HCT116 (cell line): ENCODE results near the gene KIF5A. TPM values are rescaled to one million over a fixed set of nuclear protein-coding genes. Genes with fewer than 3 reads are reported as not detected.

ENCODE experiments used
- ATAC-seq: fragments of 200-7000 bp; cut with Tn5 transposase; 2 replicates; pipeline ENCODE4 v1.9.1; 2020; ENCODE audit warnings: mild to moderate bottlenecking, moderate library complexity
- BruUV-seq: library from RNA; stranded (reverse); fragments of 400-500 nt; replicated peaks from 2 replicates; lab custom pipeline; 2021; lab: Mats Ljungman, UMichigan
- CTCF ChIA-PET: fragments of 300-600 bp; sonication (Branson Sonifier 250); formaldehyde crosslinking; loops from one replicate; lab custom pipeline; 2021; ENCODE audit warnings: antibody characterized with exemption; lab: Charles Lee
- POLR2A ChIA-PET: fragments of 300-600, 350-600 bp; sonication (Branson Sonifier 250); formaldehyde crosslinking; loops from one replicate; lab custom pipeline; 2021; ENCODE audit warnings: antibody characterized with exemption; lab: Charles Lee
- RAD21 ChIA-PET, 2 experiments: fragments of 300-600 bp; sonication (Branson Sonifier 250); formaldehyde crosslinking; loops; one replicate each; lab custom pipeline; 2023; ENCODE audit warnings: low total read pairs in 2 of 2; ENCODE audit not compliant: uncharacterized antibody in 2 of 2, unreplicated experiment in 2 of 2, low non-redundant PET in 1 of 2; lab: Charles Lee
- DNase-seq: peaks from one replicate; pipeline ENCODE4 v3.0.0-alpha.2; 2010; ENCODE audit warnings: low read depth, low spot score
- H2AFZ ChIP-seq: fragments of 200-600 bp; shearing (Covaris generic), sonication (generic); 2 replicates; pipeline ENCODE4 v1.6.1; 2017; ENCODE audit warnings: low read depth, mixed run types, mixed read lengths, antibody characterized with exemption, low read length; ENCODE audit not compliant: poor library complexity, severe bottlenecking
- H3K27ac ChIP-seq: 2 replicates; pipeline ENCODE4 v1.5.1; 2012; ENCODE audit warnings: low read depth, low read length
- H3K27me3 ChIP-seq: fragments of 200-600 bp; sonication (generic); 2 replicates; pipeline ENCODE4 v1.6.1; 2016; ENCODE audit warnings: mixed run types, low read length, mixed read lengths; ENCODE audit not compliant: insufficient read depth
- H3K36me3 ChIP-seq, 2 experiments: fragments of 200-500 bp in 1 of 2; fragments of 200-600 bp in 1 of 2; sonication (Bioruptor generic) in 1 of 2; sonication (generic) in 1 of 2; 2 replicates each; pipeline versions ENCODE4 v1.5.1 to v1.6.1; 2014 to 2016; ENCODE audit warnings: low read length in 2 of 2, inconsistent platforms in 1 of 2, mixed read lengths in 1 of 2, mixed run types in 1 of 2; ENCODE audit not compliant: insufficient read depth in 2 of 2, control insufficient read depth in 1 of 2
- H3K4me1 ChIP-seq, 2 experiments: fragments of 200-600 bp in 1 of 2; sonication (generic) in 1 of 2; 2 replicates each; pipeline versions ENCODE4 v1.5.1 to v1.6.1; 2012 to 2017; ENCODE audit warnings: low read length in 2 of 2, inconsistent platforms in 1 of 2, mild to moderate bottlenecking in 1 of 2, mixed read lengths in 1 of 2, mixed run types in 1 of 2, moderate library complexity in 1 of 2; ENCODE audit not compliant: insufficient read depth in 2 of 2, control insufficient read depth in 1 of 2
- H3K4me2 ChIP-seq: fragments of 200-600 bp; sonication (generic); 2 replicates; pipeline ENCODE4 v1.6.1; 2017; ENCODE audit warnings: mixed run types, low read length, mixed read lengths
- H3K4me3 ChIP-seq, 2 experiments: fragments of 200-600 bp in 1 of 2; sonication (generic) in 1 of 2; replicated peaks in 1 of 2; 2 replicates each; pipeline ENCODE4 v1.5.1; 2011 to 2016; ENCODE audit warnings: low read length in 2 of 2, control low read depth in 1 of 2, low read depth in 1 of 2, mild to moderate bottlenecking in 1 of 2, mixed read lengths in 1 of 2, mixed run types in 1 of 2
- H3K79me2 ChIP-seq: fragments of 200-600 bp; sonication (generic); 2 replicates; pipeline ENCODE4 v1.6.1; 2017; ENCODE audit warnings: mild to moderate bottlenecking, mixed run types, low read length, moderate library complexity, mixed read lengths; ENCODE audit not compliant: insufficient read depth
- H3K9ac ChIP-seq: fragments of 200-600 bp; sonication (generic); 2 replicates; pipeline ENCODE4 v1.6.1; 2016; ENCODE audit warnings: low read length, mixed read lengths
- H3K9me2 ChIP-seq: fragments of 200-600 bp; sonication (generic), shearing (Covaris generic); 2 replicates; pipeline ENCODE4 v1.6.1; 2017; ENCODE audit warnings: mixed run types, mild to moderate bottlenecking, moderate library complexity; ENCODE audit not compliant: insufficient read depth
- H3K9me3 ChIP-seq, 2 experiments: fragments of 200-500 bp in 1 of 2; fragments of 200-600 bp in 1 of 2; sonication (Bioruptor generic) in 1 of 2; sonication (generic) in 1 of 2; 2 replicates each; pipeline ENCODE4 v1.6.1; 2014 to 2017; ENCODE audit warnings: low read length in 2 of 2, mixed read lengths in 2 of 2, inconsistent platforms in 1 of 2, low read depth in 1 of 2, mild to moderate bottlenecking in 1 of 2, mixed run types in 1 of 2, moderate library complexity in 1 of 2; ENCODE audit not compliant: control insufficient read depth in 1 of 2, insufficient read depth in 1 of 2
- H4K20me1 ChIP-seq: fragments of 200-600 bp; sonication (generic), shearing (Covaris generic); 2 replicates; pipeline ENCODE4 v1.6.1; 2017; ENCODE audit warnings: mixed run types, mild to moderate bottlenecking, moderate library complexity; ENCODE audit not compliant: insufficient read depth
- ATF3 ChIP-seq: IDR thresholded peaks from 2 replicates; pipeline ENCODE4 v1.6.1; 2012
- CBX3 ChIP-seq: IDR thresholded peaks from 2 replicates; pipeline ENCODE4 v1.6.1; 2012; ENCODE audit warnings: low read depth
- CEBPB ChIP-seq: IDR thresholded peaks from 2 replicates; pipeline ENCODE4 v1.6.1; 2012; ENCODE audit warnings: low read depth
- ELF1 ChIP-seq: IDR thresholded peaks from 2 replicates; pipeline ENCODE4 v1.6.1; 2012; ENCODE audit warnings: low read depth, borderline replicate concordance
- FOSL1 ChIP-seq: IDR thresholded peaks from 2 replicates; pipeline ENCODE4 v1.6.1; 2012; ENCODE audit warnings: low read depth
- POLR2AphosphoS5 ChIP-seq: IDR thresholded peaks from 2 replicates; pipeline ENCODE4 v1.6.1; 2011; ENCODE audit warnings: mild to moderate bottlenecking, low read depth, low read length, moderate library complexity
- REST ChIP-seq: IDR thresholded peaks from 2 replicates; pipeline ENCODE4 v1.6.1; 2012; ENCODE audit warnings: low read depth
- SIN3A ChIP-seq: IDR thresholded peaks from 2 replicates; pipeline ENCODE4 v1.6.1; 2012; ENCODE audit warnings: low read depth
- SP1 ChIP-seq: IDR thresholded peaks from 2 replicates; pipeline ENCODE4 v1.6.1; 2012; ENCODE audit warnings: low read depth
- ZFX ChIP-seq: fragments of 450-650 bp; IDR thresholded peaks from 2 replicates; pipeline ENCODE4 v1.6.1; 2017
- ZNF274 ChIP-seq: fragments of 200-500 bp; sonication (Bioruptor generic); IDR thresholded peaks from 2 replicates; pipeline ENCODE4 v1.6.1; 2014; ENCODE audit warnings: mild to moderate bottlenecking, low read depth, low read length, inconsistent platforms
- intact Hi-C: fragments of 100-400 bp; cut with micrococcal nuclease; formaldehyde crosslinking; loops from 2 replicates; pipeline ENCODE4 v1.10.0; 2022
- total RNA-seq: library from RNA; stranded (reverse); gene quantifications from one replicate; pipeline ENCODE4 v1.2.1, GENCODE V29; 2021; ENCODE audit not compliant: unreplicated experiment

KIF5A gene
- total RNA-seq, 1 experiment from 2014 or later = 5.2 TPM

DNA sequence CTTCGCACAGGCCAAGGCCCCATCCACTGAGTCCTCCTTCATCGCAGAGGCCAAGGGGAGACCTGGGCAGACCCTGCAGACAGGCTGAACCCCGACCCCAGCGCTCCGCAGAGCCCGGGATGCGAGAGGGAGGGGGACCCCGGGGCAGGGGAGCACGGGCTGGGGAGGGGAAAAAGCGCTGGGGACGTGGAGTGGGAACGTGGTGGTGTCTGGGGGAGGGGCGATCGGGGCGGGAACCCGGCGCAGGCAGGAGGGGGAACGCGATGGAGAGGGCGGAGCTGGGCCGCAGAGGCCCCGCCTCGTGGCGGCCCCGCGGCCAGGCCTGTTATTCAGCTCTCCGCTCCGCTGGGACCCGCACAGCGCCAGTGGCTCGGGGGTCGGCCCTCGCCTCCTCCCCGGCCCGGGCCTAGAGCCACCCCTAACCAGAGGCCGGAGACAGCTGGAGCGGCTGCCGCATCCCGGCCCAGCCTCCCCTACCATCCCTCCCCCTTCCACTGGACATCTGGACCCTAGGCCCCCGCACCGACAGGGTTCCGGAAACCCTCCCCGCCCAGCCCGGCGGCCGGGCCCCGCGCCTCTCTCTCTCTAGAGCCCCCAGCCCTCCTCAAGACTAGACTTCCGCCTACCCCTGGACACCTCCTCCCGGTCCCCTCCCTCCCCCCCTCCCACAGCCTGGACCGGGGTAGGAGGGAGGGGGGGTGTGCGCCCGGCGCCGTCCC, 61.4 kb downstream of the KIF5A start, which contains the start of gene ARHGEF25:
Gene ARHGEF25 (plus strand): TSS at position 328 of the 719 bp plus-strand sequence. CDS start 460 bp downstream, outside the sequence.
- DNase-seq (no peak), ATAC-seq (peak; percentile 84)
- peak within 1 kb of the TSS; percentile 64 for H3K4me2 ChIP-seq
- no peaks in the 10 kb centered on the region for H4K20me1 ChIP-seq
- no peak for TF ChIP-seq CEBPB
- peak; percentile 59 for TF ChIP-seq POLR2AphosphoS5
- TF ChIP-seq ZFX = peak; percentile 52; the same call in 1 of the 2 replicates
- no peak for TF ChIP-seq FOSL1
- no peaks in the 10 kb centered on the region for H3K79me2 ChIP-seq
- ChIA-PET RAD21 (no interaction called here), POLR2A (no interaction called here), CTCF (interaction anchor here (2.0 kb wide), 1 partner anchor 28 kb away, joined by 7 read pairs; no protein-coding TSS in a partner anchor)
- no peaks in the 10 kb centered on the region for H3K9me3 ChIP-seq
- H3K9ac ChIP-seq = peak within 1 kb of the TSS; percentile 47
- H3K9me2 ChIP-seq = no peaks in the 10 kb centered on the region
- no peaks in the 10 kb centered on the region for H3K36me3 ChIP-seq
- H3K27ac ChIP-seq = no peak within 1 kb of the TSS
- H3K4me1 ChIP-seq = peaks cover 0 to 9% of the 10 kb centered on the region in 2 experiments; a peak in 1 of 4 replicates
- H2AFZ ChIP-seq = no peak within 1 kb of the TSS
- intact Hi-C loops = no loop called here
- BruUV-seq = no TSS peak
- no peaks in the 10 kb centered on the region for H3K27me3 ChIP-seq
- H3K4me3 ChIP-seq = peak within 1 kb of the TSS; percentile 45 to 53

DNA sequence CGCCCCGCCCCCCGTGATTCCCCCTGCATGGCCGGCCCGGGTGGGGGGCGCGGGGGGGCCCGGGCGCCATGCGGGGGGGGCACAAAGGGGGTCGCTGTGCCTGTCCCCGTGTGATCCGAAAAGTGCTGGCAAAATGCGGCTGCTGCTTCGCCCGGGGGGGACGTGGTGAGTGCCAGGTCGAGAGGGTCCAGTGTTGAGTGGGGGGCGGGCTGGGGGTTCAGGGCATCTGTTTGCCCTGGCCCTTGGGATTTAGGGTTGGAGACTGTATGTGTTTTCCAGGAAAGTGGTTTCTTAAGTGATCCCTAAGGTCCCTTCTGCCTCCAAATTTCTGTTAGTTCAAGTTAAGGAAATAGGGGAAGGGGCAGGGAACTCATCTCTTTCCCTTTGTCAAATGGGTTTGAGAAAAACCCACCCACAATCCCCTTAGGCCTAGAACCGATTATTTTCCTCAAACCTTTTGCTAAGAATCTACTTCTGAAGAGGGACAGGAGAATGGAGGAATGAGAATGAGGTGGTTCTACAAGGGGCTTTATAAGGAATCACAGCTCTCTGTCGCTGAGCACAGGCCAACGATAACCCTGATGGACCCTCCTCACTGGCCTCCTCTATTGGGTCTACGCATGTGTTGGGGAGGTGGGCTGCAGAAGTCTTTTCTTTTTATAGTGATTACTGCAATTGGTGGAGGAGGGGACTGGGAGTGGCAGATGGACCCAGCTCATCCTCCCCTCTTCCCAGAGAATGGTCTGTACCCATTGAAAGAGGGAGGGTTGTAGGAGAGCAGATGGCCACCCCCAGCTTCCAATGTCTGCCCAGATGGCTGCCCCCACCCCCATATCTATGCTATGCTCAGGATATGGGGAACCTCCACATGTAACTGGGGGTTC, 62.2 kb downstream of the KIF5A start:
- RAD21 ChIA-PET = no interaction called here
- ATAC-seq = no peak
- DNase-seq = no peak
- CTCF ChIA-PET = interaction anchor here (2.0 kb wide), 1 partner anchor 28 kb away, joined by 7 read pairs; no protein-coding TSS in a partner anchor
- Histone ChIP-seq H3K27me3 (no peaks in the 10 kb centered on the region), H3K27ac (no peak overlapping the region), H4K20me1 (no peaks in the 10 kb centered on the region), H3K9me2 (no peaks in the 10 kb centered on the region), H3K79me2 (no peaks in the 10 kb centered on the region), H3K4me3 (peak overlapping the region in 1 of 2 experiments; percentile 53; a peak in 3 of 4 replicates), H3K4me2 (peak overlapping the region; percentile 64), H3K9ac (peak overlapping the region; percentile 47; the same call in 1 of the 2 replicates), H3K36me3 (no peaks in the 10 kb centered on the region), H3K4me1 (peaks cover 0 to 9% of the 10 kb centered on the region in 2 experiments; a peak in 1 of 4 replicates), H3K9me3 (no peaks in the 10 kb centered on the region), H2AFZ (no peak overlapping the region)
- TSS peak; percentile 77 for BruUV-seq
- intact Hi-C loops = no loop called here
- POLR2A ChIA-PET = no interaction called here
- TF ChIP-seq REST = no peak
- TF ChIP-seq ZNF274 = no peak
- TF ChIP-seq SIN3A = no peak
- no peak for TF ChIP-seq ZFX
- no peak for TF ChIP-seq ATF3
- no peak for TF ChIP-seq CEBPB
- no peak for TF ChIP-seq SP1
- TF ChIP-seq CBX3 = no peak
- no peak for TF ChIP-seq ELF1
